ENCODE results near the gene SMIM9. TPM values are rescaled to one million over a fixed set of nuclear protein-coding genes. Genes with fewer than 3 reads are reported as not detected.

SMIM9 gene
- total RNA-seq, 1 experiment from 2014 or later = not detected

- RAD21 ChIA-PET (ENCODE audit: low non-redundant PET in 1 of 2, low total read pairs in 2 of 2, uncharacterized antibody in 2 of 2, unreplicated experiment in 2 of 2) = no interaction called here
Observed at GRCh38 chrX:154829134-154829533, 5.3 kb downstream of the SMIM9 start.

More at GRCh38 chrX:154829134-154829533, 5.3 kb downstream of the SMIM9 start:
- Histone ChIP-seq H2AFZ (ENCODE audit: low read depth, low read length, poor library complexity, severe bottlenecking) (no peak overlapping the region), H3K9me2 (ENCODE audit: insufficient read depth) (no peaks in the 10 kb centered on the region), H3K27ac (ENCODE audit: low read depth, low read length) (no peak overlapping the region), H3K4me2 (ENCODE audit: low read length) (no peak overlapping the region), H3K9ac (ENCODE audit: low read length) (no peak overlapping the region), H3K27me3 (ENCODE audit: insufficient read depth, low read length) (no peaks in the 10 kb centered on the region), H3K4me1 (ENCODE audit: control insufficient read depth in 1 of 2, insufficient read depth in 2 of 2, low read length in 2 of 2) (no peaks in the 10 kb centered on the region), H3K36me3 (ENCODE audit: control insufficient read depth in 1 of 2, insufficient read depth in 2 of 2, low read length in 2 of 2) (no peaks in the 10 kb centered on the region), H3K9me3 (ENCODE audit: control insufficient read depth in 1 of 2, insufficient read depth in 1 of 2, low read depth in 1 of 2, low read length in 2 of 2) (no peaks in the 10 kb centered on the region), H4K20me1 (ENCODE audit: insufficient read depth) (no peaks in the 10 kb centered on the region), H3K4me3 (replicated peaks in 1 of 2; ENCODE audit: low read depth in 1 of 2, low read length in 2 of 2) (no peak overlapping the region), H3K79me2 (ENCODE audit: insufficient read depth, low read length) (no peaks in the 10 kb centered on the region)
- ATAC-seq = no peak
- no TSS peak for BruUV-seq (replicated peaks)
- ChIA-PET POLR2A (no interaction called here), CTCF (no interaction called here)
- intact Hi-C loops (cut with micrococcal nuclease) = no loop called here
- no peak for DNase-seq (ENCODE audit: low read depth, low spot score)
- TF ChIP-seq CTCF (IDR thresholded peaks at IDR 0.05 in 2 of 3, conservative IDR thresholded peaks at IDR 0.05 in 1 of 3; ENCODE audit: borderline replicate concordance in 1 of 3, insufficient read depth in 1 of 3, low read depth in 2 of 3, low read length in 2 of 3) = no peak
- no peak for TF ChIP-seq ZNF274 (IDR thresholded peaks at IDR 0.05; ENCODE audit: low read depth, low read length)
- no peak for TF ChIP-seq ATF3 (IDR thresholded peaks at IDR 0.05)
- TF ChIP-seq YY1 (IDR thresholded peaks at IDR 0.05; ENCODE audit: extremely low read depth, insufficient replicate concordance, low read depth, low read length) = no peak
- no peak for TF ChIP-seq JUND (IDR thresholded peaks at IDR 0.05)
- TF ChIP-seq, protein P1, sequence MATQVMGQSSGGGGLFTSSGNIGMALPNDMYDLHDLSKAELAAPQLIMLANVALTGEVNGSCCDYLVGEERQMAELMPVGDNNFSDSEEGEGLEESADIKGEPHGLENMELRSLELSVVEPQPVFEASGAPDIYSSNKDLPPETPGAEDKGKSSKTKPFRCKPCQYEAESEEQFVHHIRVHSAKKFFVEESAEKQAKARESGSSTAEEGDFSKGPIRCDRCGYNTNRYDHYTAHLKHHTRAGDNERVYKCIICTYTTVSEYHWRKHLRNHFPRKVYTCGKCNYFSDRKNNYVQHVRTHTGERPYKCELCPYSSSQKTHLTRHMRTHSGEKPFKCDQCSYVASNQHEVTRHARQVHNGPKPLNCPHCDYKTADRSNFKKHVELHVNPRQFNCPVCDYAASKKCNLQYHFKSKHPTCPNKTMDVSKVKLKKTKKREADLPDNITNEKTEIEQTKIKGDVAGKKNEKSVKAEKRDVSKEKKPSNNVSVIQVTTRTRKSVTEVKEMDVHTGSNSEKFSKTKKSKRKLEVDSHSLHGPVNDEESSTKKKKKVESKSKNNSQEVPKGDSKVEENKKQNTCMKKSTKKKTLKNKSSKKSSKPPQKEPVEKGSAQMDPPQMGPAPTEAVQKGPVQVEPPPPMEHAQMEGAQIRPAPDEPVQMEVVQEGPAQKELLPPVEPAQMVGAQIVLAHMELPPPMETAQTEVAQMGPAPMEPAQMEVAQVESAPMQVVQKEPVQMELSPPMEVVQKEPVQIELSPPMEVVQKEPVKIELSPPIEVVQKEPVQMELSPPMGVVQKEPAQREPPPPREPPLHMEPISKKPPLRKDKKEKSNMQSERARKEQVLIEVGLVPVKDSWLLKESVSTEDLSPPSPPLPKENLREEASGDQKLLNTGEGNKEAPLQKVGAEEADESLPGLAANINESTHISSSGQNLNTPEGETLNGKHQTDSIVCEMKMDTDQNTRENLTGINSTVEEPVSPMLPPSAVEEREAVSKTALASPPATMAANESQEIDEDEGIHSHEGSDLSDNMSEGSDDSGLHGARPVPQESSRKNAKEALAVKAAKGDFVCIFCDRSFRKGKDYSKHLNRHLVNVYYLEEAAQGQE (IDR thresholded peaks at IDR 0.05; ENCODE audit: low read depth) = no peak
- TF ChIP-seq CBX3 (IDR thresholded peaks at IDR 0.05; ENCODE audit: low read depth) = no peak
- no peak for TF ChIP-seq POLR2AphosphoS5 (IDR thresholded peaks at IDR 0.05; ENCODE audit: low read depth, low read length)
- TF ChIP-seq EZH2 (IDR thresholded peaks at IDR 0.05) = no peak
